ENCODE measurements around the gene SLC27A1.
A peak's percentile ranks its signal among the peaks of the same experiment; 100 is the strongest.
"Not testable (repeated sequence)": the region's sequence is repeated elsewhere in the genome, so short reads cannot be mapped to it uniquely, and the experiment has no call there.

SLC27A1 gene

GRCh38 chr19:17543986-17544385 lies 73.7 kb downstream of the SLC27A1 start:
- TF ChIP-seq CTCF (IDR thresholded peaks at IDR 0.05; ENCODE audit: low read depth, low read length) = no peak
- no peak for DNase-seq

GRCh38 chr19:17544418-17544817 lies 74.1 kb downstream of the SLC27A1 start:
- TF ChIP-seq CTCF (IDR thresholded peaks at IDR 0.05; ENCODE audit: low read depth, low read length) = no peak
- Histone ChIP-seq H3K4me3 (ENCODE audit: low read depth, low read length) (no peak overlapping the region), H3K27ac (no peak overlapping the region), H3K9me3 (ENCODE audit: severe bottlenecking) (peaks cover 9% of the 10 kb centered on the region), H3K36me3 (no peaks in the 10 kb centered on the region), H3K27me3 (ENCODE audit: insufficient read depth, low read depth, severe bottlenecking) (no peaks in the 10 kb centered on the region)
- no peak for DNase-seq

More at GRCh38 chr19:17543986-17544385, 73.7 kb downstream of the SLC27A1 start:
- Histone ChIP-seq H3K27me3 (ENCODE audit: insufficient read depth, low read depth, severe bottlenecking) (no peaks in the 10 kb centered on the region), H3K4me3 (ENCODE audit: low read depth, low read length) (no peak overlapping the region), H3K27ac (no peak overlapping the region), H3K36me3 (no peaks in the 10 kb centered on the region), H3K9me3 (ENCODE audit: severe bottlenecking) (peaks cover 5% of the 10 kb centered on the region)

GRCh38 chr19:17548145-17548544 lies 77.8 kb downstream of the SLC27A1 start:
- Histone ChIP-seq H3K4me3 (ENCODE audit: low read depth, low read length) (no peak overlapping the region), H3K36me3 (no peaks in the 10 kb centered on the region), H3K27ac (no peak overlapping the region), H3K9me3 (ENCODE audit: severe bottlenecking) (peaks cover 4% of the 10 kb centered on the region), H3K27me3 (ENCODE audit: insufficient read depth, low read depth, severe bottlenecking) (no peaks in the 10 kb centered on the region)
- no peak for TF ChIP-seq CTCF (IDR thresholded peaks at IDR 0.05; ENCODE audit: low read depth, low read length)
- no peak for DNase-seq

GRCh38 chr19:17549085-17549740 lies 78.9 kb downstream of the SLC27A1 start:
- Histone ChIP-seq H3K9me3 (ENCODE audit: severe bottlenecking) (peaks cover 4% of the 10 kb centered on the region), H3K27ac (no peak overlapping the region), H3K27me3 (ENCODE audit: insufficient read depth, low read depth, severe bottlenecking) (no peaks in the 10 kb centered on the region), H3K36me3 (no peaks in the 10 kb centered on the region), H3K4me3 (ENCODE audit: low read depth, low read length) (no peak overlapping the region)
- DNase-seq = peak; percentile 30
- TF ChIP-seq CTCF (IDR thresholded peaks at IDR 0.05; ENCODE audit: low read depth, low read length) = no peak

- Histone ChIP-seq H3K27me3 (ENCODE audit: insufficient read depth, low read depth, severe bottlenecking) (no peaks in the 10 kb centered on the region), H3K27ac (no peak overlapping the region), H3K36me3 (no peaks in the 10 kb centered on the region), H3K4me3 (ENCODE audit: low read depth, low read length) (no peak overlapping the region), H3K9me3 (ENCODE audit: severe bottlenecking) (peaks cover 4% of the 10 kb centered on the region)
- no peak for DNase-seq
- TF ChIP-seq CTCF (IDR thresholded peaks at IDR 0.05; ENCODE audit: low read depth, low read length) = no peak
These were observed 79.8 kb downstream of the SLC27A1 start for GRCh38 chr19:17550076-17550667.

GRCh38 chr19:17552735-17553134 lies 82.4 kb downstream of the SLC27A1 start:
- not testable (repeated sequence) for H3K4me3 ChIP-seq (ENCODE audit: low read depth, low read length); H3K27ac ChIP-seq; DNase-seq; H3K27me3 ChIP-seq (ENCODE audit: insufficient read depth, low read depth, severe bottlenecking); H3K9me3 ChIP-seq (ENCODE audit: severe bottlenecking)
- peaks cover 12% of the 10 kb centered on the region for H3K36me3 ChIP-seq
